BE2C (cell line): ENCODE data around the gene PBX3.

Source experiments
- DNase-seq: peaks from one replicate; pipeline ENCODE4 v3.0.0-alpha.2; 2020
- H3K27me3 ChIP-seq: fragments of 250-450 bp; sonication (Bioruptor Pico); 2 replicates; pipeline ENCODE4 v1.5.1; 2020; ENCODE audit warnings: mild to moderate bottlenecking
- H3K36me3 ChIP-seq: fragments of 250-450 bp; sonication (Bioruptor Pico); 2 replicates; pipeline ENCODE4 v1.5.1; 2020; ENCODE audit warnings: mild to moderate bottlenecking
- H3K4me1 ChIP-seq: fragments of 250-450 bp; sonication (Bioruptor Pico); 2 replicates; pipeline ENCODE4 v1.5.1; 2020
- H3K4me3 ChIP-seq: 2 replicates; pipeline ENCODE4 v1.5.1; 2011; ENCODE audit warnings: low read depth, low read length
- H3K9me3 ChIP-seq: fragments of 250-450 bp; sonication (Bioruptor Pico); 2 replicates; pipeline ENCODE4 v1.5.1; 2020
- CTCF ChIP-seq: IDR thresholded peaks from 2 replicates; pipeline ENCODE4 v1.5.1; 2012; ENCODE audit warnings: mild to moderate bottlenecking, low read depth, low read length

The PBX3 gene

GRCh38 chr9:125795970-125796596 lies 48.9 kb downstream of the PBX3 start:
- Histone ChIP-seq H3K27me3 (no peaks in the 10 kb centered on the region), H3K4me1 (no peaks in the 10 kb centered on the region), H3K36me3 (no peaks in the 10 kb centered on the region; the same call in 1 of the 2 replicates), H3K9me3 (no peaks in the 10 kb centered on the region), H3K4me3 (no peak overlapping the region)
- TF ChIP-seq CTCF: no peak
- no peak for DNase-seq

GRCh38 chr9:125797930-125798329 lies 50.8 kb downstream of the PBX3 start:
- Histone ChIP-seq H3K9me3 (no peaks in the 10 kb centered on the region), H3K4me3 (no peak overlapping the region), H3K4me1 (no peaks in the 10 kb centered on the region), H3K36me3 (no peaks in the 10 kb centered on the region), H3K27me3 (no peaks in the 10 kb centered on the region)
- TF ChIP-seq CTCF: no peak
- no peak for DNase-seq

GRCh38 chr9:125803526-125803925 lies 56.4 kb downstream of the PBX3 start:
- no peaks in the 10 kb centered on the region for H3K4me1 ChIP-seq
- TF ChIP-seq CTCF: no peak
- no peak for DNase-seq
- no peaks in the 10 kb centered on the region for H3K9me3 ChIP-seq
- H3K4me3 ChIP-seq: no peak overlapping the region
- H3K27me3 ChIP-seq: no peaks in the 10 kb centered on the region
- H3K36me3 ChIP-seq: no peaks in the 10 kb centered on the region

- no peak for TF ChIP-seq CTCF
- Histone ChIP-seq H3K27me3 (no peaks in the 10 kb centered on the region), H3K4me1 (no peaks in the 10 kb centered on the region; the same call in 1 of the 2 replicates), H3K36me3 (no peaks in the 10 kb centered on the region), H3K9me3 (no peaks in the 10 kb centered on the region), H3K4me3 (no peak overlapping the region)
- DNase-seq: no peak
Measured at GRCh38 chr9:125805057-125805456, 57.9 kb downstream of the PBX3 start.

- no peaks in the 10 kb centered on the region for H3K9me3 ChIP-seq
- TF ChIP-seq CTCF: no peak
- DNase-seq: no peak
Measured at GRCh38 chr9:125805586-125805985, 58.4 kb downstream of the PBX3 start.

GRCh38 chr9:125807079-125807478 lies 59.9 kb downstream of the PBX3 start:
- Histone ChIP-seq H3K4me3 (no peak overlapping the region), H3K27me3 (no peaks in the 10 kb centered on the region), H3K36me3 (no peaks in the 10 kb centered on the region), H3K9me3 (no peaks in the 10 kb centered on the region), H3K4me1 (no peaks in the 10 kb centered on the region; the same call in 1 of the 2 replicates)
- TF ChIP-seq CTCF: no peak
- DNase-seq: no peak

More at GRCh38 chr9:125805586-125805985, 58.4 kb downstream of the PBX3 start:
- H3K4me1 ChIP-seq: no peaks in the 10 kb centered on the region; the same call in 1 of the 2 replicates
- H3K36me3 ChIP-seq: no peaks in the 10 kb centered on the region
- H3K4me3 ChIP-seq: no peak overlapping the region
- H3K27me3 ChIP-seq: no peaks in the 10 kb centered on the region
